CD8-positive, alpha-beta memory T cell (primary cell): Measurements from ENCODE around the gene CFD. TPM values are rescaled to one million over a fixed set of nuclear protein-coding genes. Genes with fewer than 3 reads are reported as not detected.
"Not testable (repeated sequence)": the region's sequence is repeated elsewhere in the genome, so short reads cannot be mapped to it uniquely, and the experiment has no call there.

ENCODE experiments used
- CTCF ChIA-PET: fragments of 350-600 bp; sonication (Branson Sonifier 250); formaldehyde crosslinking; loops from one replicate; lab custom pipeline; 2021; ENCODE audit warnings: antibody characterized with exemption; lab: Charles Lee
- POLR2A ChIA-PET: fragments of 350-600 bp; sonication (Branson Sonifier 250); formaldehyde crosslinking; loops from one replicate; lab custom pipeline; 2021; ENCODE audit warnings: antibody characterized with exemption; lab: Charles Lee
- DNase-seq, 5 donors: peaks; one replicate each; pipeline versions ENCODE4 v3.0.0 to v3.0.0-alpha.2; 2020 to 2022; ENCODE audit warnings: mixed read lengths in 1 of 5
- H3K27ac ChIP-seq: one replicate; pipeline ENCODE4 v1.7.0; 2013; ENCODE audit warnings: low read depth, mild to moderate bottlenecking, low read length, moderate library complexity
- H3K27me3 ChIP-seq: 2 replicates; pipeline ENCODE4 v1.7.0; 2013; ENCODE audit warnings: low read length, mild to moderate bottlenecking; ENCODE audit not compliant: insufficient read depth, poor library complexity, severe bottlenecking
- H3K36me3 ChIP-seq: 2 replicates; pipeline ENCODE4 v1.7.0; 2013; ENCODE audit warnings: mild to moderate bottlenecking, low read length, moderate library complexity; ENCODE audit not compliant: insufficient read depth
- H3K4me1 ChIP-seq: 2 replicates; pipeline ENCODE4 v1.7.0; 2013; ENCODE audit warnings: mild to moderate bottlenecking, low read length, moderate library complexity; ENCODE audit not compliant: insufficient read depth
- H3K4me3 ChIP-seq: 2 replicates; pipeline ENCODE4 v1.7.0; 2013; ENCODE audit warnings: mild to moderate bottlenecking, low read length
- H3K9me3 ChIP-seq: 2 replicates; pipeline ENCODE4 v1.7.0; 2013; ENCODE audit warnings: mild to moderate bottlenecking, low read length
- H3K27ac Mint-ChIP-seq, 8 donors: one replicate each; pipeline ENCODE4 v1.8.0; 2020 to 2021; ENCODE audit warnings: mixed read lengths in 8 of 8, mild to moderate bottlenecking in 6 of 8, inconsistent platforms in 3 of 8, moderate library complexity in 3 of 8
- H3K27me3 Mint-ChIP-seq, 2 donors: one replicate each; pipeline ENCODE4 v1.8.0; 2020 to 2021; ENCODE audit warnings: mixed read lengths in 2 of 2, mild to moderate bottlenecking in 1 of 2, moderate library complexity in 1 of 2
- H3K36me3 Mint-ChIP-seq, 3 donors: one replicate each; pipeline ENCODE4 v1.8.0; 2020 to 2021; ENCODE audit warnings: mixed read lengths in 3 of 3, inconsistent platforms in 1 of 3, mild to moderate bottlenecking in 1 of 3
- H3K4me1 Mint-ChIP-seq, 3 donors: one replicate each; pipeline ENCODE4 v1.8.0; 2020 to 2021; ENCODE audit warnings: mixed read lengths in 3 of 3, inconsistent platforms in 1 of 3, mild to moderate bottlenecking in 1 of 3
- H3K4me3 Mint-ChIP-seq, 7 donors: one replicate each; pipeline ENCODE4 v1.8.0; 2020 to 2021; ENCODE audit warnings: mixed read lengths in 7 of 7, mild to moderate bottlenecking in 6 of 7, moderate library complexity in 4 of 7, inconsistent platforms in 2 of 7
- H3K9me3 Mint-ChIP-seq, 5 donors: one replicate each; pipeline ENCODE4 v1.8.0; 2020 to 2022; ENCODE audit warnings: mixed read lengths in 5 of 5, mild to moderate bottlenecking in 3 of 5, moderate library complexity in 2 of 5, inconsistent platforms in 1 of 5
- polyA plus RNA-seq: library from polyadenylated mRNA; unstranded; fragments of 300-500 nt; fragmentation: Illumina TruSeq; gene quantifications from one replicate; pipeline ENCODE4 v1.2.3, GENCODE V29; 2021
- total RNA-seq, 2 experiments: library from RNA; stranded (reverse); gene quantifications; one replicate each; pipeline ENCODE4 v1.2.3, GENCODE V29; 2021

Gene CFD
- total and polyA plus RNA-seq, 3 experiments from 2014 or later, result 0.89 to 6.9 (median 1.5) TPM

GRCh38 chr19:853014-853585, 6.4 kb upstream of the CFD start:
- ChIA-PET POLR2A (no interaction called here), CTCF (no interaction called here)
- H3K27me3 Mint-ChIP-seq, result peaks cover 16 to 22% of the 10 kb centered on the region in 2 donors
- no peak overlapping the region for H3K4me3 Mint-ChIP-seq
- Histone ChIP-seq H3K9me3 (no peaks in the 10 kb centered on the region), H3K36me3 (no peaks in the 10 kb centered on the region), H3K4me3 (no peak overlapping the region), H3K27me3 (peaks cover 19% of the 10 kb centered on the region), H3K27ac (no peak overlapping the region), H3K4me1 (no peaks in the 10 kb centered on the region)
- H3K9me3 Mint-ChIP-seq, result no peaks in the 10 kb centered on the region
- no peak overlapping the region for H3K27ac Mint-ChIP-seq
- no peak for DNase-seq
- H3K4me1 Mint-ChIP-seq, result no peaks in the 10 kb centered on the region
- no peaks in the 10 kb centered on the region for H3K36me3 Mint-ChIP-seq

GRCh38 chr19:853614-854220, 5.7 kb upstream of the CFD start:
- H3K4me3 ChIP-seq, H3K9me3 ChIP-seq, H3K4me1 ChIP-seq, DNase-seq, H3K9me3 Mint-ChIP-seq, H3K36me3 ChIP-seq, H3K36me3 Mint-ChIP-seq, POLR2A ChIA-PET, H3K4me3 Mint-ChIP-seq, CTCF ChIA-PET, H3K27ac Mint-ChIP-seq, H3K27ac ChIP-seq, H3K4me1 Mint-ChIP-seq: not testable (repeated sequence)
- H3K27me3 Mint-ChIP-seq, result peaks cover 17 to 20% of the 10 kb centered on the region in 2 donors
- H3K27me3 ChIP-seq, result peaks cover 12% of the 10 kb centered on the region

- Mint-ChIP-seq H3K4me1 (no peaks in the 10 kb centered on the region), H3K27me3 (peaks cover 14% of the 10 kb centered on the region in 2 donors), H3K36me3 (no peaks in the 10 kb centered on the region), H3K9me3 (no peaks in the 10 kb centered on the region), H3K27ac (no peak overlapping the region), H3K4me3 (no peak overlapping the region)
- CTCF ChIA-PET, result interaction anchor here (2.7 kb wide), 1 partner anchor 85 kb away, joined by 11 read pairs; no protein-coding TSS in a partner anchor
- no peak overlapping the region for H3K27ac ChIP-seq
- no peaks in the 10 kb centered on the region for H3K4me1 ChIP-seq
- H3K36me3 ChIP-seq, result no peaks in the 10 kb centered on the region
- peaks cover 19% of the 10 kb centered on the region for H3K27me3 ChIP-seq
- H3K4me3 ChIP-seq, result no peak overlapping the region
- POLR2A ChIA-PET, result no interaction called here
- DNase-seq, result no peak
- no peaks in the 10 kb centered on the region for H3K9me3 ChIP-seq
Observed at GRCh38 chr19:854549-854948, 4.9 kb upstream of the CFD start.

GRCh38 chr19:855142-855541, 4.3 kb upstream of the CFD start:
- CTCF ChIA-PET, result interaction anchor here (0.7 to 3.8 kb wide), 6 partner anchors 52 to 85 kb away, joined by 3 to 22 read pairs (median 8); no protein-coding TSS in a partner anchor
- Histone ChIP-seq H3K4me3 (no peak overlapping the region), H3K4me1 (peaks cover 4% of the 10 kb centered on the region), H3K36me3 (no peaks in the 10 kb centered on the region), H3K9me3 (no peaks in the 10 kb centered on the region), H3K27ac (no peak overlapping the region), H3K27me3 (peaks cover 21% of the 10 kb centered on the region)
- Mint-ChIP-seq H3K4me1 (no peaks in the 10 kb centered on the region), H3K9me3 (no peaks in the 10 kb centered on the region), H3K27me3 (peaks cover 9 to 14% of the 10 kb centered on the region in 2 donors), H3K36me3 (no peaks in the 10 kb centered on the region), H3K4me3 (no peak overlapping the region), H3K27ac (no peak overlapping the region)
- POLR2A ChIA-PET, result no interaction called here
- DNase-seq, result no peak

- CTCF ChIA-PET, result interaction anchor here (0.7 to 3.8 kb wide), 10 partner anchors 13 to 128 kb away, joined by 3 to 22 read pairs (median 5); partner anchors contain the start of gene WDR18
- no peak overlapping the region for H3K4me3 ChIP-seq
Observed at GRCh38 chr19:855566-856120, 3.8 kb upstream of the CFD start.

GRCh38 chr19:858284-858683, 1.2 kb upstream of the CFD start:
- H3K9me3 Mint-ChIP-seq, result no peaks in the 10 kb centered on the region
- Histone ChIP-seq H3K9me3 (no peaks in the 10 kb centered on the region), H3K4me3 (no peak overlapping the region), H3K36me3 (no peaks in the 10 kb centered on the region), H3K27ac (no peak overlapping the region), H3K4me1 (peaks cover 14% of the 10 kb centered on the region), H3K27me3 (peaks cover 13% of the 10 kb centered on the region)
- no peak overlapping the region for H3K27ac Mint-ChIP-seq
- H3K4me1 Mint-ChIP-seq, result peaks cover 7 to 10% (median 9%) of the 10 kb centered on the region in 3 donors
- no peaks in the 10 kb centered on the region for H3K36me3 Mint-ChIP-seq
- no peak overlapping the region for H3K4me3 Mint-ChIP-seq
- ChIA-PET POLR2A (interaction anchor here (0.7 to 0.9 kb wide), 2 partner anchors 53 to 224 kb away, joined by 3 to 5 read pairs; no protein-coding TSS in a partner anchor), CTCF (interaction anchor here (0.9 to 3.8 kb wide), 5 partner anchors 22 to 125 kb away, joined by 3 to 22 read pairs (median 3); partner anchors contain the start of gene WDR18)
- peaks cover 6 to 10% of the 10 kb centered on the region in 2 donors for H3K27me3 Mint-ChIP-seq
- DNase-seq, result no peak

More at GRCh38 chr19:855566-856120, 3.8 kb upstream of the CFD start:
- H3K27ac ChIP-seq, result no peak overlapping the region
- Mint-ChIP-seq H3K9me3 (no peaks in the 10 kb centered on the region), H3K27ac (no peak overlapping the region), H3K36me3 (no peaks in the 10 kb centered on the region), H3K4me1 (no peaks in the 10 kb centered on the region), H3K4me3 (no peak overlapping the region), H3K27me3 (peaks cover 6 to 14% of the 10 kb centered on the region in 2 donors)
- no peak for DNase-seq
- peaks cover 4% of the 10 kb centered on the region for H3K4me1 ChIP-seq
- H3K9me3 ChIP-seq, result no peaks in the 10 kb centered on the region
- H3K36me3 ChIP-seq, result no peaks in the 10 kb centered on the region
- peaks cover 16% of the 10 kb centered on the region for H3K27me3 ChIP-seq
- POLR2A ChIA-PET, result no interaction called here

GRCh38 chr19:861141-861755, 1.8 kb downstream of the CFD start:
- DNase-seq, result no peak
- Histone ChIP-seq H3K4me3 (no peak overlapping the region), H3K27ac (no peak overlapping the region), H3K9me3 (no peaks in the 10 kb centered on the region), H3K27me3 (peaks cover 13% of the 10 kb centered on the region), H3K36me3 (no peaks in the 10 kb centered on the region), H3K4me1 (peaks cover 24% of the 10 kb centered on the region)
- H3K9me3 Mint-ChIP-seq, result no peaks in the 10 kb centered on the region
- H3K4me1 Mint-ChIP-seq, result peaks cover 15 to 24% (median 15%) of the 10 kb centered on the region in 3 donors
- CTCF ChIA-PET, result no interaction called here
- H3K4me3 Mint-ChIP-seq, result peak overlapping the region in 1 of 7 donors; percentile 22
- H3K27me3 Mint-ChIP-seq, result peaks cover 6 to 10% of the 10 kb centered on the region in 2 donors
- POLR2A ChIA-PET, result interaction anchor here (0.6 to 1.1 kb wide), 2 partner anchors 27 to 64 kb away, joined by 4 read pairs; no protein-coding TSS in a partner anchor
- H3K36me3 Mint-ChIP-seq, result peaks cover 0 to 2% (median 0%) of the 10 kb centered on the region in 3 donors
- no peak overlapping the region for H3K27ac Mint-ChIP-seq
